Middle frontal gyrus (tissue), 1 donor: Measurements from ENCODE around the gene PSAP.

Source experiments
- DNase-seq: peaks from one replicate; pipeline ENCODE4 v3.0.0-alpha.2; 2015; ENCODE audit warnings: low spot score; ENCODE audit errors: extremely low spot score

Gene PSAP

GRCh38 chr10:71810048-71810750, 40.9 kb downstream of the PSAP start:
- no peak for DNase-seq

- no peak for DNase-seq
Measured at GRCh38 chr10:71809628-71810027, 41.4 kb downstream of the PSAP start.

GRCh38 chr10:71807557-71808510, 43.2 kb downstream of the PSAP start:
- DNase-seq, result no peak

- DNase-seq, result no peak
Measured at GRCh38 chr10:71806704-71807556, 44.1 kb downstream of the PSAP start.

- DNase-seq, result no peak
Measured at GRCh38 chr10:71805776-71806703, 45.0 kb downstream of the PSAP start.

- no peak for DNase-seq
Measured at GRCh38 chr10:71804077-71804476, 47.0 kb downstream of the PSAP start.

- DNase-seq, result no peak
Measured at GRCh38 chr10:71802715-71803488, 48.1 kb downstream of the PSAP start.

GRCh38 chr10:71802235-71802634, 48.8 kb downstream of the PSAP start:
- DNase-seq, result no peak

- DNase-seq, result no peak
Measured at GRCh38 chr10:71801361-71801760, 49.7 kb downstream of the PSAP start.

- no peak for DNase-seq
Measured at GRCh38 chr10:71799608-71800453, 51.2 kb downstream of the PSAP start.

- DNase-seq, result no peak
Measured at GRCh38 chr10:71799112-71799511, 51.9 kb downstream of the PSAP start.

- no peak for DNase-seq
Measured at GRCh38 chr10:71798308-71798624, 52.8 kb downstream of the PSAP start.

GRCh38 chr10:71797533-71798307, 53.3 kb downstream of the PSAP start:
- no peak for DNase-seq

- DNase-seq, result no peak
Measured at GRCh38 chr10:71796749-71797405, 54.2 kb downstream of the PSAP start.

GRCh38 chr10:71795248-71795647, 55.8 kb downstream of the PSAP start:
- no peak for DNase-seq

- no peak for DNase-seq
Measured at GRCh38 chr10:71790749-71791440, 60.2 kb downstream of the PSAP start.

GRCh38 chr10:71789871-71790270, 61.2 kb downstream of the PSAP start:
- no peak for DNase-seq
